Spleen (tissue), 11 donors: ENCODE data around the gene SORCS3. TPM values are rescaled to one million over a fixed set of nuclear protein-coding genes. Genes with fewer than 3 reads are reported as not detected.

Source experiments
- DNase-seq: peaks from one replicate; pipeline ENCODE4 v3.0.0-alpha.2; 2020
- H3K27ac ChIP-seq, 8 donors: fragments of 200-600 bp; sonication (generic) in 7 of 8; 1 replicate in 4 of 8; 2 replicates in 4 of 8; pipeline versions ENCODE4 v1.5.0 to v1.8.0; 2016 to 2021; ENCODE audit warnings: inconsistent platforms in 4 of 8, mild to moderate bottlenecking in 4 of 8, moderate library complexity in 1 of 8
- H3K27me3 ChIP-seq, 7 donors: fragments of 200-600 bp; sonication (generic) in 6 of 7; replicated peaks in 1 of 7; 1 replicate in 4 of 7; 2 replicates in 3 of 7; pipeline versions ENCODE4 v1.5.0 to v1.8.0; 2016 to 2021; ENCODE audit warnings: inconsistent platforms in 3 of 7, mild to moderate bottlenecking in 1 of 7
- H3K36me3 ChIP-seq, 6 donors: fragments of 200-600 bp; sonication (generic) in 5 of 6; 1 replicate in 4 of 6; 2 replicates in 2 of 6; pipeline versions ENCODE4 v1.5.0 to v1.8.0; 2016 to 2021; ENCODE audit warnings: inconsistent platforms in 2 of 6
- H3K4me1 ChIP-seq, 6 donors: fragments of 200-600 bp; sonication (generic) in 5 of 6; 1 replicate in 3 of 6; 2 replicates in 3 of 6; pipeline versions ENCODE4 v1.5.0 to v1.8.0; 2016 to 2021; ENCODE audit warnings: inconsistent platforms in 3 of 6
- H3K4me3 ChIP-seq, 8 donors: fragments of 200-600 bp; sonication (generic) in 7 of 8; 1 replicate in 4 of 8; 2 replicates in 4 of 8; pipeline versions ENCODE4 v1.5.0 to v1.8.0; 2016 to 2021; ENCODE audit warnings: inconsistent platforms in 4 of 8, mild to moderate bottlenecking in 4 of 8, moderate library complexity in 2 of 8
- H3K9me3 ChIP-seq, 8 donors: fragments of 200-600 bp; sonication (generic) in 7 of 8; 1 replicate in 4 of 8; 2 replicates in 4 of 8; pipeline versions ENCODE4 v1.5.0 to v1.8.0; 2016 to 2021; ENCODE audit warnings: inconsistent platforms in 4 of 8
- POLR2A ChIP-seq, 3 donors: fragments of 450-650 bp; IDR thresholded peaks; one replicate each; pipeline ENCODE4 v1.5.1; 2017; ENCODE audit warnings: antibody characterized with exemption in 3 of 3, mild to moderate bottlenecking in 1 of 3
- POLR2AphosphoS5 ChIP-seq, 3 donors: sonication (generic); formaldehyde crosslinking; IDR thresholded peaks; one replicate each; pipeline ENCODE4 v1.5.1; 2017; ENCODE audit warnings: antibody characterized with exemption in 3 of 3
- WGBS, 5 donors: extraction: QIAGEN DNeasy Blood & Tissue Kit in 3 of 5; methylation state at CpG; one replicate each; pipeline versions ENCODE4 v1.1.5 to v1.1.7; 2013 to 2018; 5-methylcytosine and 5-hydroxymethylcytosine counted together
- intact Hi-C: fragments of 100-400 bp; cut with DNase I; formaldehyde crosslinking; loops from one replicate; pipeline ENCODE4 v1.15.0; 2023; ENCODE audit warnings: low total_unique reads
- polyA plus RNA-seq, 3 donors: library from polyadenylated mRNA; stranded (reverse); fragments of 200-250 nt; gene quantifications; one replicate each; pipeline ENCODE4 v1.2.1, GENCODE V29; 2013
- total RNA-seq, 7 donors: library from RNA; depleted of rRNA in 3 of 7; stranded (reverse); fragments of >200 nt in 3 of 7; fragmentation: NEBNext Ultra II Directional in 4 of 7; extraction: Animal tissue kit (Norgen Biotek cat#: 25700) in 4 of 7; gene quantifications; one replicate each; pipeline versions ENCODE4 v1.1.0 to v1.2.1, GENCODE V29; 2016 to 2021
- TF ChIP-seq, protein P1 (sequence below), 11 experiments: fragments of 200-600 bp in 7 of 11; fragments of 450-650 bp in 4 of 11; sonication (generic) in 4 of 11; IDR thresholded peaks in 8 of 11; conservative IDR thresholded peaks in 3 of 11; 1 replicate in 7 of 11; 2 replicates in 4 of 11; pipeline versions ENCODE4 v1.4.0 to v1.8.0; 2016 to 2021; ENCODE audit warnings: antibody characterized with exemption in 11 of 11, inconsistent platforms in 4 of 11, mild to moderate bottlenecking in 1 of 11
- donor health status: healthy with polysubstance abuse.
- donor health status: DM: no; HTN: no; CAD: no; lungs with moderate emphysema.
- donor health status: DM: no; HTN: no; CAD: no.
- donor health status: Bipolar disorder and iron deficiency.
- donor health status: healthy.
- donor health status: DM: no; HTN: no; CAD: no.
- donor health status: DM: yes; HTN: yes; CAD: no.

The SORCS3 gene
- total and polyA plus RNA-seq, 10 donors: 0.03 to 0.06 TPM; not detected in 8

DNA sequence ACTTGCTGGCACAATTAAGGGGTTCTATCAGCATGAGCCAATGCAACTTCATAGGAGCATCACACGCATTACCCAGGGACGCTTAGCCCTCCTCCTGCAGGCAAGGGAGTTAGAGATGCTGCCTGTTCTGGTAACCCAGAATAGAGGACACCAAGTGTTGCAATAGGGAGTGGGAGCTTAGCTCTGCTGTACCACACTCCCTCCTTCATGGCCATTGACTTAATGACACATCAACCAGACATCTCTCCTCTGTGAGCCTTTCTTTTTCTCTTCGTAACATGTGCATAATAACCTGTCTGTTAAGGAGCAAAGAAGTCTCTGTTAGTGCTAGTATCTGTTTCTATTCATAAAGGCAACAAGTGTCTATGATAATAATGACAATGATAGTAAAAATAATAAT is 282.4 kb downstream of the SORCS3 start:
- H3K9me3 ChIP-seq: no peaks in the 10 kb centered on the region
- TF ChIP-seq, protein P1, sequence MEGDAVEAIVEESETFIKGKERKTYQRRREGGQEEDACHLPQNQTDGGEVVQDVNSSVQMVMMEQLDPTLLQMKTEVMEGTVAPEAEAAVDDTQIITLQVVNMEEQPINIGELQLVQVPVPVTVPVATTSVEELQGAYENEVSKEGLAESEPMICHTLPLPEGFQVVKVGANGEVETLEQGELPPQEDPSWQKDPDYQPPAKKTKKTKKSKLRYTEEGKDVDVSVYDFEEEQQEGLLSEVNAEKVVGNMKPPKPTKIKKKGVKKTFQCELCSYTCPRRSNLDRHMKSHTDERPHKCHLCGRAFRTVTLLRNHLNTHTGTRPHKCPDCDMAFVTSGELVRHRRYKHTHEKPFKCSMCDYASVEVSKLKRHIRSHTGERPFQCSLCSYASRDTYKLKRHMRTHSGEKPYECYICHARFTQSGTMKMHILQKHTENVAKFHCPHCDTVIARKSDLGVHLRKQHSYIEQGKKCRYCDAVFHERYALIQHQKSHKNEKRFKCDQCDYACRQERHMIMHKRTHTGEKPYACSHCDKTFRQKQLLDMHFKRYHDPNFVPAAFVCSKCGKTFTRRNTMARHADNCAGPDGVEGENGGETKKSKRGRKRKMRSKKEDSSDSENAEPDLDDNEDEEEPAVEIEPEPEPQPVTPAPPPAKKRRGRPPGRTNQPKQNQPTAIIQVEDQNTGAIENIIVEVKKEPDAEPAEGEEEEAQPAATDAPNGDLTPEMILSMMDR (IDR thresholded peaks at IDR 0.05 in 8 of 11, conservative IDR thresholded peaks at IDR 0.05 in 3 of 11): no peak
- H3K27me3 ChIP-seq: no peaks in the 10 kb centered on the region
- WGBS, 5 donors: 75 to 92% (median 84%) methylated on average over 3 of the region's 3 CpGs
- DNase-seq: no peak
- no peaks in the 10 kb centered on the region for H3K4me1 ChIP-seq
- H3K27ac ChIP-seq: no peak overlapping the region
- intact Hi-C loops: no loop called here
- H3K4me3 ChIP-seq: no peak overlapping the region
- no peaks in the 10 kb centered on the region for H3K36me3 ChIP-seq

DNA sequence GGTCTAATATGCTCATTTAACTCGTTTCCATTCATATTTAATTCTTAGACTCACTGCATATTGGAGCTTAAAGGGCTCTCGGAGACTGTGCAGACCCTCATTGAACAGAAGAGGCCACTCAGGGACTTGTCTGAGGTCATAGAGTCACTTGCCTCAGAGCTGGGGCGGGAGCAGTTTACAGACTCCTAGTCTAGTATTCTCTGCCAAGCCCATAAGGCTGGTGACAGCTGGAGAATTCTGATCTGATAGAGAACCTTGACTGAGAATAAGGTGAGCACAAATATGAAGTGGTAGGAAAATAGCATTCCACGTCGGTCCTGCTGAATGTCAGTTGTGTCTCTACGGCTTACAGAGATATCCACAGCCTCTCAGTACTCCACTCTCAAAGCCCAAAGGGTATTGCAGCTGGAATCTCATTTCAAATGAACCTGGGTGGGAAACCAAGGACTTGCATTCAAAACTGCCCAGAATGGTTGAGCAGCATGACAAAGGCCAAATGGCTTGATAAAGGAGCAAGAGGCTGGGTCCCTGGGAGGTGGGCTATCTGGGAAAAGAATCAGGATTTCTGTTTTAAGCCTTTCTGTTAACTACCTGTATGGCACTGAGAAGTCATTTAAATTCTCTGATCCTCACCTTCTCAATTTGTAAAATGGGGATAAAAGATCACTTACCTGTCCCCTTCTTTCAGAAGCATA is 283.2 kb downstream of the SORCS3 start:
- Histone ChIP-seq H3K9me3 (no peaks in the 10 kb centered on the region), H3K4me3 (no peak overlapping the region), H3K27me3 (no peaks in the 10 kb centered on the region), H3K4me1 (no peaks in the 10 kb centered on the region), H3K36me3 (no peaks in the 10 kb centered on the region), H3K27ac (no peak overlapping the region)
- DNase-seq: no peak
- intact Hi-C loops: no loop called here
- TF ChIP-seq, protein P1 (IDR thresholded peaks at IDR 0.05 in 8 of 11, conservative IDR thresholded peaks at IDR 0.05 in 3 of 11): no peak
- TF ChIP-seq POLR2AphosphoS5 (IDR thresholded peaks at IDR 0.05): no peak
- no peak for TF ChIP-seq POLR2A (IDR thresholded peaks at IDR 0.05)
- 67 to 77% (median 75%) methylated on average over 6 of the region's 6 CpGs for WGBS, 5 donors

DNA sequence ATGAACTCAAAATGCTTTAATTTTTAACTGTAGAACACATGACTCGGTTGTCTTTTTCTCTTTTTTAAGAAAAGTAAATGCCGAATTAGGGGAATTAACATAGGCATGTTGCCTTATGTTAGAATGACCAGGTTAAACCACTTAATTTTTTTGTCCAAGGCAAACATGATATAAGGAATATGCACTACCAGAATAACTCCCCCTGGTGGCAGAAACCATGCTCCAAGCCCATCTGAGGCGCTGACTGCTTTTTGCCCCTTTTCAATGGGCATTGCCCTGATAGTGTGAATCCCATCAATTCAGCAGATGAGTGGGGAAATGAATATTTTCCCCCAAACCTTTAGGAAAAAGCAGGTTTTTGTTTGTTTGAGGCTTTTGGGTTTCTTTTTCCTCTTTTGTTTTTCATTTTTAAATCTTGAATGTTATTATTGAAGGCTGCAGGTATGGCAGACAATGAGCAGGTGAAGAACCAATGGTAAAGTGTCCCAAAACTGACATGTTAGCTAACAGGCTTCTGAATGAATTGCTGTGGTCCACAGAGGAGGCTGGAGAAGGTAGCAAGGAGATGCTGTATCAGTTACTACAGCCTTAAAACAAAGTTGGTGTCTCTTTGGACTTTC is 284.3 kb downstream of the SORCS3 start:
- H3K9me3 ChIP-seq: no peaks in the 10 kb centered on the region
- intact Hi-C loops: no loop called here
- no peak overlapping the region for H3K4me3 ChIP-seq
- TF ChIP-seq POLR2AphosphoS5 (IDR thresholded peaks at IDR 0.05) (no peak), POLR2A (IDR thresholded peaks at IDR 0.05) (no peak)
- TF ChIP-seq, protein P1 (IDR thresholded peaks at IDR 0.05 in 8 of 11, conservative IDR thresholded peaks at IDR 0.05 in 3 of 11): peak in 8 of 11 experiments; percentile 4 to 69 (median 50)
- H3K27me3 ChIP-seq: no peaks in the 10 kb centered on the region
- no peak for DNase-seq
- H3K4me1 ChIP-seq: no peaks in the 10 kb centered on the region
- 30 to 37% (median 31%) methylated on average over 3 of the region's 3 CpGs for WGBS, 5 donors
- no peak overlapping the region for H3K27ac ChIP-seq
- H3K36me3 ChIP-seq: no peaks in the 10 kb centered on the region

DNA sequence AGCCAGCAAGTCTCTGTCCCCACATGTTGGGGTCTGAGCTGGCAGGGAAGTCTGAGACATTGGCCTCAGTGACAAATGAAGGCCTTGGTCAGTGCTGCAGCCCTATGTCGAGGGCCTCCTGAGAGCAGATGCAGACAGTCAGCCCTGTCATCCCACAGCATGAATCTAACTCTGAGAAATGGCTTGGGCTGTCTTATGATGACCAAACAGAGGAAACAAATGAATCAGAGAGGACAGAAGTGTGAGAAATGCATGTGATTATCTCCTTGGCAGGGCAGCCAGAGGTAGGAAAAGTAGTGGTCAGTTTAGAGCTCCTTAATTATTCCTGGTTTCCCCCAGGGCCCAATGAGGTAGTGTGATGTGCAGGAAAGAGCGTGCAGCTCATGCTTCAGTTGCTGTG is 287.6 kb downstream of the SORCS3 start:
- Histone ChIP-seq H3K27me3 (no peaks in the 10 kb centered on the region), H3K4me3 (no peak overlapping the region), H3K27ac (no peak overlapping the region), H3K9me3 (no peaks in the 10 kb centered on the region), H3K4me1 (no peaks in the 10 kb centered on the region), H3K36me3 (no peaks in the 10 kb centered on the region)
- intact Hi-C loops: no loop called here
- TF ChIP-seq POLR2AphosphoS5 (IDR thresholded peaks at IDR 0.05) (no peak), POLR2A (IDR thresholded peaks at IDR 0.05) (no peak)
- TF ChIP-seq, protein P1 (IDR thresholded peaks at IDR 0.05 in 8 of 11, conservative IDR thresholded peaks at IDR 0.05 in 3 of 11): no peak
- no peak for DNase-seq
- WGBS, 5 donors: 63 to 79% (median 71%) methylated on average over 2 of the region's 2 CpGs
